Renal cortex interstitium (tissue), 11 donors: ENCODE results near the gene KLF6. TPM values are rescaled to one million over a fixed set of nuclear protein-coding genes. Genes with fewer than 3 reads are reported as not detected.

Experiments used
- DNase-seq, 11 donors: peaks; one replicate each; pipeline ENCODE4 v3.0.0-alpha.2; 2013; ENCODE audit warnings: low read depth in 9 of 11, low spot score in 4 of 11; ENCODE audit errors: extremely low read depth in 1 of 11
- polyA plus RNA-seq, 3 donors: library from polyadenylated mRNA; unstranded; fragments of 120-200 nt; gene quantifications; one replicate each; pipeline ENCODE4 v1.2.1, GENCODE V29; 2013; ENCODE audit not compliant: insufficient read length in 3 of 3

KLF6 gene
- polyA plus RNA-seq, 3 donors, result 51.3 to 64.1 (median 61.4) TPM

- no peak for DNase-seq
Measured at GRCh38 chr10:3816995-3817394, 32.0 kb upstream of the KLF6 start.

GRCh38 chr10:3814838-3815220 is 29.8 kb upstream of the KLF6 start:
- no peak for DNase-seq

- no peak for DNase-seq
Measured at GRCh38 chr10:3813986-3814837, 29.2 kb upstream of the KLF6 start.

- no peak for DNase-seq
Measured at GRCh38 chr10:3813267-3813666, 28.3 kb upstream of the KLF6 start.

- no peak for DNase-seq
Measured at GRCh38 chr10:3812141-3812540, 27.1 kb upstream of the KLF6 start.

GRCh38 chr10:3811291-3811870 is 26.4 kb upstream of the KLF6 start:
- peak in 2 of 11 donors; percentile 55 for DNase-seq

GRCh38 chr10:3808689-3809199 is 23.7 kb upstream of the KLF6 start:
- no peak for DNase-seq

GRCh38 chr10:3807928-3808496 is 23.0 kb upstream of the KLF6 start:
- no peak for DNase-seq

GRCh38 chr10:3807211-3807927 is 22.4 kb upstream of the KLF6 start:
- DNase-seq, result no peak

GRCh38 chr10:3806603-3807002 is 21.6 kb upstream of the KLF6 start:
- no peak for DNase-seq

GRCh38 chr10:3805791-3806461 is 20.9 kb upstream of the KLF6 start:
- no peak for DNase-seq

GRCh38 chr10:3805201-3805790 is 20.3 kb upstream of the KLF6 start:
- DNase-seq, result no peak

- no peak for DNase-seq
Measured at GRCh38 chr10:3803927-3804741, 19.1 kb upstream of the KLF6 start.

- DNase-seq, result no peak
Measured at GRCh38 chr10:3803295-3803926, 18.4 kb upstream of the KLF6 start.

GRCh38 chr10:3802526-3803265 is 17.7 kb upstream of the KLF6 start:
- DNase-seq, result no peak

GRCh38 chr10:3801558-3802192 is 16.7 kb upstream of the KLF6 start:
- DNase-seq, result no peak
